Transverse colon (tissue), 4 donors: ENCODE data around the gene RAB3C.

Experiments used
- POLR2AphosphoS5 ChIP-seq, 3 donors: sonication (generic); formaldehyde crosslinking; IDR thresholded peaks; one replicate each; pipeline ENCODE4 v1.6.1; 2016; ENCODE audit warnings: antibody characterized with exemption in 3 of 3
- TF ChIP-seq, protein P1 (sequence below), 5 experiments: fragments of 200-600 bp in 3 of 5; fragments of 450-650 bp in 2 of 5; sonication (generic) in 3 of 5; IDR thresholded peaks; 1 replicate in 2 of 5; 2 replicates in 3 of 5; pipeline ENCODE4 v1.5.1; 2016 to 2017; ENCODE audit warnings: antibody characterized with exemption in 5 of 5, inconsistent platforms in 3 of 5, mild to moderate bottlenecking in 2 of 5, moderate library complexity in 1 of 5

- TF ChIP-seq POLR2AphosphoS5 (IDR thresholded peaks at IDR 0.05), result no peak
- TF ChIP-seq, protein P1, sequence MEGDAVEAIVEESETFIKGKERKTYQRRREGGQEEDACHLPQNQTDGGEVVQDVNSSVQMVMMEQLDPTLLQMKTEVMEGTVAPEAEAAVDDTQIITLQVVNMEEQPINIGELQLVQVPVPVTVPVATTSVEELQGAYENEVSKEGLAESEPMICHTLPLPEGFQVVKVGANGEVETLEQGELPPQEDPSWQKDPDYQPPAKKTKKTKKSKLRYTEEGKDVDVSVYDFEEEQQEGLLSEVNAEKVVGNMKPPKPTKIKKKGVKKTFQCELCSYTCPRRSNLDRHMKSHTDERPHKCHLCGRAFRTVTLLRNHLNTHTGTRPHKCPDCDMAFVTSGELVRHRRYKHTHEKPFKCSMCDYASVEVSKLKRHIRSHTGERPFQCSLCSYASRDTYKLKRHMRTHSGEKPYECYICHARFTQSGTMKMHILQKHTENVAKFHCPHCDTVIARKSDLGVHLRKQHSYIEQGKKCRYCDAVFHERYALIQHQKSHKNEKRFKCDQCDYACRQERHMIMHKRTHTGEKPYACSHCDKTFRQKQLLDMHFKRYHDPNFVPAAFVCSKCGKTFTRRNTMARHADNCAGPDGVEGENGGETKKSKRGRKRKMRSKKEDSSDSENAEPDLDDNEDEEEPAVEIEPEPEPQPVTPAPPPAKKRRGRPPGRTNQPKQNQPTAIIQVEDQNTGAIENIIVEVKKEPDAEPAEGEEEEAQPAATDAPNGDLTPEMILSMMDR (IDR thresholded peaks at IDR 0.05), result no peak
These were observed 203.9 kb downstream of the RAB3C start for GRCh38 chr5:58786711-58787303.
